ENCODE results near the gene SIRT6.

SIRT6 gene

DNA sequence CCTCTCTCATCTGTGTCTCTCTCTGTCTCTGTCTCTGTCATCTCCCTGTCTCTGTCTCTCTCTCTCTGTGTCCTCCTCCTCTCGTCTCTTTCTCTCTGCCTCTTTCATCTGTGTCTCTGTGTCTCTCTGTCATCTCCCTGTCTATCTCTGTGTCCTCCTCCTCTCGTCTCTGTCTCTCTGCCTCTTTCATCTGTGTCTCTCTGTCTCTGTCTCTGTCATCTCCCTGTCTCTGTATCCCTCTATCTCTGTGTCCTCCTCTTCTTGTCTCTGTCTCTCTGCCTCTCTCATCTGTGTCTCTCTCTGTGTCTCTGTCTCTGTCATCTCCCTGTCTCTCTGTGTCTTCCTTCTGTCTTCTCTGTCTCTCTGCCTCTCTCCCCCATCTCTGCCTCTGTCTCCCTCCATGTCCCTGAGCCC, 46.4 kb upstream of the SIRT6 start (continued):
- TF ChIP-seq MYNN (tag by site-specific recombination; IDR thresholded peaks at IDR 0.05; ENCODE audit: borderline replicate concordance) (no peak), ZNF626 (tag by site-specific recombination; IDR thresholded peaks at IDR 0.05) (no peak), ZNF169 (tag by site-specific recombination; IDR thresholded peaks at IDR 0.05) (no peak), ZBTB17 (tag by site-specific recombination; IDR thresholded peaks at IDR 0.05) (peak; percentile 36; the same call in 1 of the 2 replicates), SCRT1 (tag by site-specific recombination; IDR thresholded peaks at IDR 0.05; ENCODE audit: borderline replicate concordance) (no peak), ZNF175 (tag by site-specific recombination; IDR thresholded peaks at IDR 0.05) (0 out of 2 replicates have a peak, but pooled peaks have one; percentile 52)
- TF ChIP-seq, protein P1, sequence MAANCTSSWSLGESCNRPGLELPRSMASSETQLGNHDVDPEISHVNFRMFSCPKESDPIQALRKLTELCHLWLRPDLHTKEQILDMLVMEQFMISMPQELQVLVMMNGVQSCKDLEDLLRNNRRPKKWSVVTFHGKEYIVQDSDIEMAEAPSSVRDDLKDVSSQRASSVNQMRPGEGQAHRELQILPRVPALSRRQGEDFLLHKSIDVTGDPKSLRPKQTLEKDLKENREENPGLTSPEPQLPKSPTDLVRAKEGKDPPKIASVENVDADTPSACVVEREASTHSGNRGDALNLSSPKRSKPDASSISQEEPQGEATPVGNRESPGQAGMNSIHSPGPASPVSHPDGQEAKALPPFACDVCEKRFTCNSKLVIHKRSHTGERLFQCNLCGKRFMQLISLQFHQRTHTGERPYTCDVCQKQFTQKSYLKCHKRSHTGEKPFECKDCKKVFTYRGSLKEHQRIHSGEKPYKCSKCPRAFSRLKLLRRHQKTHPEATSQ (tag by site-specific recombination; IDR thresholded peaks at IDR 0.05), result 0 out of 2 replicates have a peak, but pooled peaks have one; percentile 16
- TF ChIP-seq, protein P2, sequence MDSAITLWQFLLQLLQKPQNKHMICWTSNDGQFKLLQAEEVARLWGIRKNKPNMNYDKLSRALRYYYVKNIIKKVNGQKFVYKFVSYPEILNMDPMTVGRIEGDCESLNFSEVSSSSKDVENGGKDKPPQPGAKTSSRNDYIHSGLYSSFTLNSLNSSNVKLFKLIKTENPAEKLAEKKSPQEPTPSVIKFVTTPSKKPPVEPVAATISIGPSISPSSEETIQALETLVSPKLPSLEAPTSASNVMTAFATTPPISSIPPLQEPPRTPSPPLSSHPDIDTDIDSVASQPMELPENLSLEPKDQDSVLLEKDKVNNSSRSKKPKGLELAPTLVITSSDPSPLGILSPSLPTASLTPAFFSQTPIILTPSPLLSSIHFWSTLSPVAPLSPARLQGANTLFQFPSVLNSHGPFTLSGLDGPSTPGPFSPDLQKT (IDR thresholded peaks at IDR 0.05; ENCODE audit: borderline replicate concordance, low read depth, low read length), result no peak

DNA sequence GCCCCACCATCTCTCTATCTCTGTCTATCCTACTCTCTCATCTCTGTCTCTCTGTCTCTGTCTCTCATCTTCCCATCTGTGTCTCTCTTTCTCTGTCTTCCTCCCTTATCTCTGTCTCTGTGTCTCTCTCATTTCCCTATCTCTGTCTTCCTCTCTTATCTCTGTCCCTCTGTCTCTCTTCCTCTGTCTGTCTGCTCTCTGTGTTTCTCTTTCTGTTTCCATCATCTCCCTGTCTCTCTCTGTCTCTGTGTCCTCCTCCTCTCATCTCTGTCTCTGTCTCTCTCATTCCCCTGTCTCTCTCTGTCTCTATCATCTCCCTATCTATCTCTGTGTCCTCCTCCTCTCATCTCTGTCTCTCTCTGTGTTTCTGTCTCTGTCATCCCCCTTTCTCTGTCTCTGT, 45.4 kb upstream of the SIRT6 start:
- Histone ChIP-seq H3K9me3 (ENCODE audit: control insufficient read depth, insufficient read depth, low read depth, low read length) (no peaks in the 10 kb centered on the region), H3K4me1 (ENCODE audit: control insufficient read depth, insufficient read depth, low read length) (no peaks in the 10 kb centered on the region), H3K27ac (ENCODE audit: extremely low read depth, low read depth, low read length) (no peak overlapping the region), H3K4me3 (ENCODE audit: low read depth, low read length) (no peak overlapping the region), H3K36me3 (ENCODE audit: control insufficient read depth in 2 of 2, insufficient read depth in 1 of 2, low read length in 2 of 2) (no peaks in the 10 kb centered on the region)
- CTCF ChIA-PET, result no interaction called here
- POLR2A ChIA-PET, result no interaction called here
- TF ChIP-seq ZNF175 (tag by site-specific recombination; IDR thresholded peaks at IDR 0.05) (0 out of 2 replicates have a peak, but pooled peaks have one; percentile 72), ZNF621 (tag by site-specific recombination; IDR thresholded peaks at IDR 0.05) (no peak), ZNF354C (tag by site-specific recombination; IDR thresholded peaks at IDR 0.05; ENCODE audit: borderline replicate concordance, low read depth) (no peak), ZNF2 (tag by site-specific recombination; IDR thresholded peaks at IDR 0.05) (no peak), ZNF274 (IDR thresholded peaks at IDR 0.05; ENCODE audit: low read length) (no peak), ZNF274 (tag by site-specific recombination; IDR thresholded peaks at IDR 0.05; ENCODE audit: borderline replicate concordance) (peak; percentile 57; the same call in 1 of the 2 replicates), ZNF433 (tag by site-specific recombination; IDR thresholded peaks at IDR 0.05; ENCODE audit: low read depth) (no peak), ZNF202 (tag by site-specific recombination; IDR thresholded peaks at IDR 0.05; ENCODE audit: borderline replicate concordance) (peak; percentile 32; the same call in 1 of the 2 replicates), ZNF366 (tag by site-specific recombination; conservative IDR thresholded peaks at IDR 0.05) (peak; percentile 38), ZNF747 (tag by site-specific recombination; IDR thresholded peaks at IDR 0.05) (no peak), SP7 (tag by site-specific recombination; IDR thresholded peaks at IDR 0.05) (no peak), ZNF10 (tag by site-specific recombination; IDR thresholded peaks at IDR 0.05) (no peak), MEIS1 (CRISPR knock-in tag; IDR thresholded peaks at IDR 0.05; ENCODE audit: borderline replicate concordance) (no peak), ZNF138 (tag by site-specific recombination; IDR thresholded peaks at IDR 0.05; ENCODE audit: borderline replicate concordance) (no peak)
- TF ChIP-seq, protein P1 (tag by site-specific recombination; IDR thresholded peaks at IDR 0.05), result 0 out of 2 replicates have a peak, but pooled peaks have one; percentile 56
- TF ChIP-seq, protein P2 (IDR thresholded peaks at IDR 0.05; ENCODE audit: borderline replicate concordance, low read depth, low read length), result no peak
- TF ChIP-seq, protein P3, sequence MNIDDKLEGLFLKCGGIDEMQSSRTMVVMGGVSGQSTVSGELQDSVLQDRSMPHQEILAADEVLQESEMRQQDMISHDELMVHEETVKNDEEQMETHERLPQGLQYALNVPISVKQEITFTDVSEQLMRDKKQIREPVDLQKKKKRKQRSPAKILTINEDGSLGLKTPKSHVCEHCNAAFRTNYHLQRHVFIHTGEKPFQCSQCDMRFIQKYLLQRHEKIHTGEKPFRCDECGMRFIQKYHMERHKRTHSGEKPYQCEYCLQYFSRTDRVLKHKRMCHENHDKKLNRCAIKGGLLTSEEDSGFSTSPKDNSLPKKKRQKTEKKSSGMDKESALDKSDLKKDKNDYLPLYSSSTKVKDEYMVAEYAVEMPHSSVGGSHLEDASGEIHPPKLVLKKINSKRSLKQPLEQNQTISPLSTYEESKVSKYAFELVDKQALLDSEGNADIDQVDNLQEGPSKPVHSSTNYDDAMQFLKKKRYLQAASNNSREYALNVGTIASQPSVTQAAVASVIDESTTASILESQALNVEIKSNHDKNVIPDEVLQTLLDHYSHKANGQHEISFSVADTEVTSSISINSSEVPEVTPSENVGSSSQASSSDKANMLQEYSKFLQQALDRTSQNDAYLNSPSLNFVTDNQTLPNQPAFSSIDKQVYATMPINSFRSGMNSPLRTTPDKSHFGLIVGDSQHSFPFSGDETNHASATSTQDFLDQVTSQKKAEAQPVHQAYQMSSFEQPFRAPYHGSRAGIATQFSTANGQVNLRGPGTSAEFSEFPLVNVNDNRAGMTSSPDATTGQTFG (tag by site-specific recombination; IDR thresholded peaks at IDR 0.05; ENCODE audit: borderline replicate concordance), result no peak
- TF ChIP-seq, protein P4, sequence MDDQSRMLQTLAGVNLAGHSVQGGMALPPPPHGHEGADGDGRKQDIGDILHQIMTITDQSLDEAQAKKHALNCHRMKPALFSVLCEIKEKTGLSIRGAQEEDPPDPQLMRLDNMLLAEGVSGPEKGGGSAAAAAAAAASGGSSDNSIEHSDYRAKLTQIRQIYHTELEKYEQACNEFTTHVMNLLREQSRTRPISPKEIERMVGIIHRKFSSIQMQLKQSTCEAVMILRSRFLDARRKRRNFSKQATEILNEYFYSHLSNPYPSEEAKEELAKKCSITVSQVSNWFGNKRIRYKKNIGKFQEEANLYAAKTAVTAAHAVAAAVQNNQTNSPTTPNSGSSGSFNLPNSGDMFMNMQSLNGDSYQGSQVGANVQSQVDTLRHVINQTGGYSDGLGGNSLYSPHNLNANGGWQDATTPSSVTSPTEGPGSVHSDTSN (CRISPR knock-in tag; IDR thresholded peaks at IDR 0.05), result no peak
- TF ChIP-seq, protein P5, sequence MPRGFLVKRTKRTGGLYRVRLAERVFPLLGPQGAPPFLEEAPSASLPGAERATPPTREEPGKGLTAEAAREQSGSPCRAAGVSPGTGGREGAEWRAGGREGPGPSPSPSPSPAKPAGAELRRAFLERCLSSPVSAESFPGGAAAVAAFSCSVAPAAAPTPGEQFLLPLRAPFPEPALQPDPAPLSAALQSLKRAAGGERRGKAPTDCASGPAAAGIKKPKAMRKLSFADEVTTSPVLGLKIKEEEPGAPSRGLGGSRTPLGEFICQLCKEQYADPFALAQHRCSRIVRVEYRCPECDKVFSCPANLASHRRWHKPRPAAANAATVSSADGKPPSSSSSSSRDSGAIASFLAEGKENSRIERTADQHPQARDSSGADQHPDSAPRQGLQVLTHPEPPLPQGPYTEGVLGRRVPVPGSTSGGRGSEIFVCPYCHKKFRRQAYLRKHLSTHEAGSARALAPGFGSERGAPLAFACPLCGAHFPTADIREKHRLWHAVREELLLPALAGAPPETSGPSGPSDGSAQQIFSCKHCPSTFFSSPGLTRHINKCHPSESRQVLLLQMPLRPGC (tag by site-specific recombination; IDR thresholded peaks at IDR 0.05), result 0 out of 2 replicates have a peak, but pooled peaks have one; percentile 24

Measured in HEK293 (cell line).